ENCODE data around the gene RSPRY1.
A peak's percentile ranks its signal among the peaks of the same experiment; 100 is the strongest.

The RSPRY1 gene

DNA sequence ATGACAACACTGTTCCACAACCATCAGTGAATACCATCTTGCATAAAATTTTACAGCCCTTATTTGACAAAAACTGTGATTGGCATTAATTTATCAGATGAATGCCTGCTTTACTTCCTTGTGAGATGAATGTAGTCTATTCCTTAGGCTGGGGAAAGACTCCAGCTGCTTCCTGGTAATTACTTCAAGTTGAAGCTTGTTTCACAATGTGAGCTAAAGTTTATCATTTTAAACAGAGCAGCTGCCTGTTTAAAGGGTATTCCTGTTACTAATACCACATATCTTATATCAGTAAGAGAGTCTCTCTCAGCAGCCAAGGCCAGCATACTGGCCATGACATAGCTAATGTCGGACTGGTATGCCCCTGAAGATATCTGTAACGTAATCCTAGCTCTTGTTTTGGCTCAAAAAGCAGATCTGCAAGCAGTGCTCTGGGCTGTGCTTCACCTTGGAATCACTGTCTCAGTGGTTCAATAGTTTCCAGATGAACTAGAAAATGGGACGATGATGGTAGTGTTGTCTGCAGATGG, 45.8 kb downstream of the RSPRY1 start:
- no peak overlapping the region for H3K4me3 ChIP-seq (ENCODE audit: control insufficient read depth, low read depth, low read length)
- no peak for DNase-seq (ENCODE audit: low read depth)
- no peak for TF ChIP-seq CTCF (conservative IDR thresholded peaks at IDR 0.05; ENCODE audit: control insufficient read depth, insufficient read depth, low read depth, low read length)

- TF ChIP-seq CTCF (conservative IDR thresholded peaks at IDR 0.05; ENCODE audit: control insufficient read depth, insufficient read depth, low read depth, low read length) = no peak
- H3K4me3 ChIP-seq (ENCODE audit: control insufficient read depth, low read depth, low read length) = no peak overlapping the region
- DNase-seq (ENCODE audit: low read depth) = no peak
Measured at GRCh38 chr16:57233944-57234706, 48.0 kb downstream of the RSPRY1 start.

- no peak for DNase-seq (ENCODE audit: low read depth)
- no peak overlapping the region for H3K4me3 ChIP-seq (ENCODE audit: control insufficient read depth, low read depth, low read length)
- no peak for TF ChIP-seq CTCF (conservative IDR thresholded peaks at IDR 0.05; ENCODE audit: control insufficient read depth, insufficient read depth, low read depth, low read length)
Measured at GRCh38 chr16:57234707-57235092, 48.6 kb downstream of the RSPRY1 start.

DNA sequence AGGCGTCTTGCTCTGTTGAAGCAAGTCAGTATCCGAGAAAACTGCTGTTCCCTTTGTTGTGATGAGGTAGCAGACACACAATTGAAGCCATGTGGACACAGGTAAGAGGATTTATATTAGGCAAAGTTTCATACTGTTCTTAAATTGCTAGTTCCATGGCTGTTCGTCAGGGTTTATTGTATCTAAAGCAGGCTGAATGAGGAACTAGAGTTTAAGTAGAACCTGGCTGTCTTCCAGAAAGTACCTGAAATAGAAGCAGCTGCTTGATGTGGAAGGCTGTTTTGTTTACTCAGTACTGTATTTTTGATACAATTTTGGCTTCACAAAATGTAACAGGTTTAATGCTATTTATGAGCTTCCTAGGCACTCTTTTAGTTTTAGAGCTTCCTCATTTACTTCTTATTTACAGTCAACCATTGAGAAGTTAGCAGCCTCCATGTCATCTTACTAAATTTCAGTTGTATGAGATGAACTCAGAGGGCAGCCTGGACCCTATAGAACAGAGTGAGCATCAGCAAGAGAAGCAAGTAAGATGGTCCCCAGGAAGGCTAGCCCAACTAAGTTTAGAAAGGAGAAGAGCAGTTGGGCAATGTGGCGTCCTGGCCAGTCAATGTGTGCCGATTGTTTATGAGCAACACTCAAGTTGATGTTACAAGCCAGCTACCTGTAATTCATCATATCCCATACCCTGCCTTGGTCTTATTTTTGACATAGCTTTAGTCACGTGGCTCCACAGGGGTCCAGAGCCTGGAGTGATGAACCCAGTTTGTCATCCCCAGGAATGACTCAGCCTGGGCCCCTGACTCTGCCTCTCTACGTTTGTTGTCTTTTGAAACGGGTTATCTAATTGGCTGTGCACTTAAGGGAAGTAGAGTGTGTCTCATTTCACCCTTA, 49.2 kb downstream of the RSPRY1 start:
- H3K4me3 ChIP-seq (ENCODE audit: control insufficient read depth, low read depth, low read length) = no peak overlapping the region
- DNase-seq (ENCODE audit: low read depth) = peak; percentile 85
- no peak for TF ChIP-seq CTCF (conservative IDR thresholded peaks at IDR 0.05; ENCODE audit: control insufficient read depth, insufficient read depth, low read depth, low read length)

DNA sequence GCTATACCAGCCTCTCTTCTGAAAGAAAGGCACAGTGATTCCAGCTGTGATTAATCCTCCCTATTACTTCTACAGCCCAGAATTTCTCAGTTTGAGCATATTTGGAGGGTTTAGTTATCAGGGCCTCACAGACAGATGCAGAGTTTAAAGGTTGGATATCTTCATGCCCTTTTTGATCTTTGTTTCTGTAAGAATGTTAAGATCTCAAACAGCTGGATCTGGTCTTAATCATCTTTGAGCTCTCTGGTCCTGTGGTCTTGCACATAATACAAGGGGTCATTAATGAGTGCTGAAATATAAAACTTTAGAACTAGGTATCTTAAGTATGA, 49.9 kb downstream of the RSPRY1 start:
- no peak overlapping the region for H3K4me3 ChIP-seq (ENCODE audit: control insufficient read depth, low read depth, low read length)
- TF ChIP-seq CTCF (conservative IDR thresholded peaks at IDR 0.05; ENCODE audit: control insufficient read depth, insufficient read depth, low read depth, low read length) = no peak
- DNase-seq (ENCODE audit: low read depth) = no peak

DNA sequence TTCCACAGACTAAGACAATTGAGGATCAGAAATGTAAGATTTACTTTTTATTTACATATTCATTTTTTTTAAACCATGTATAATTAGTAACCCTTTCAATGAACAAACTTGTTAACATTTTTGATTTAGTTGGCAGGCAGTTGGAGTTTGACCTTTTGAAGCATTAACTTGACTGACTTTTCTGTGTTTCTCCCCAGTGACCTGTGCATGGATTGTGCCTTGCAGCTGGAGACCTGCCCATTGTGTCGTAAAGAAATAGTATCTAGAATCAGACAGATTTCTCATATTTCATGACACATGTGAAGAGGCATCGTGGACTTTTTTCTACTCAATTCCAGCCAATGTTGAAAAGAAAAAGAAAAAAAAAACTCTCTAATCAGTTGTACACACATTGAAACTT, 52.6 kb downstream of the RSPRY1 start:
- TF ChIP-seq CTCF (conservative IDR thresholded peaks at IDR 0.05; ENCODE audit: control insufficient read depth, insufficient read depth, low read depth, low read length) = no peak
- no peak for DNase-seq (ENCODE audit: low read depth)
- no peak overlapping the region for H3K4me3 ChIP-seq (ENCODE audit: control insufficient read depth, low read depth, low read length)

All from fibroblast of mammary gland (primary cell).